Muscle of arm (tissue), 12 donors: ENCODE results near the gene THAP11. TPM values are rescaled to one million over a fixed set of nuclear protein-coding genes. Genes with fewer than 3 reads are reported as not detected.
"Not testable (repeated sequence)": the region's sequence is repeated elsewhere in the genome, so short reads cannot be mapped to it uniquely, and the experiment has no call there.

Experiments
- DNase-seq: peaks from one replicate; pipeline ENCODE4 v3.0.0-alpha.2; 2013
- polyA plus RNA-seq, 12 donors: library from polyadenylated mRNA; unstranded; fragments of 120-200 nt; gene quantifications; one replicate each; pipeline ENCODE4 v1.2.1, GENCODE V29; 2013; ENCODE audit not compliant: insufficient read length in 12 of 12

Gene THAP11
- polyA plus RNA-seq, 12 donors = 11.8 to 25.6 (median 22.2) TPM; not detected in 1

DNA sequence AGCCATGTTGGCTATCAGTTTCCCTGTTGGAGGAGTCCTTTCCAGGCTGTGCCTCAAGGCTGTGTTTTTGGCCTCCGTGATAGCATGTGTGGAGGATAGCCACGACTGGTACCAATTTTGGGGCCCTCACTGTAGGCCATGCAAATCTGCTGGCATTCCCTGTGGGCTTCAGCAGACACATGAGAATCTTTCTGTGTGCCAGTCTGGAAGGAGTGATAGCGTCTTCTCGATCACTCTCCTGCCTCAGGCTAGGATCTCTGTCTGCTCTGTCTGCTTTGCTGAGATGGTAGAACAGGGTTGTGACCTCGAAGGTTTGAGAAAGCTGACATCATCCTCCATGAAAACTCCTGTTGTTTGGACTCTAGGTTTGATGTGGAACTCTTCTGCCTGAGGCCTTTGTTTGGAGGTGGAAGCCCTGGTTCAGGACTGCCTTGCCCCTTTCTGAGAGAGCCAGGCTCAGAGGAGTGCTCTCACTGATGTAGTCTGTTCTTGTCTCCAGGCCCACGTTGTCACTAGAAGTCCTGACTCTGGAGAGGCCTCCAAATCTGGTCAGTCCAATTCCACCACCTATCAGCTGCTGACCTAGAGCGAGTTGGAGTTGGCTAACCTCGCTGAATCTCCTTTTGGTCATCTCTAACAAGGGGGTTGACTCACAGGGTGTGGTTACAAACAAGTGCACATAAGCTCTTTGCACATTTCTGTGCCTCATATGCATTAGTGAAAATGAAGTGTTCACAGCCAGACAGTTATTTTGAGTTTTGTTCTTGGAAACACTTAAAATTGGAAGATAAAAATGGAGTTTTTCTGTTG lies 18.7 kb downstream of the THAP11 start:
- DNase-seq = no peak

DNA sequence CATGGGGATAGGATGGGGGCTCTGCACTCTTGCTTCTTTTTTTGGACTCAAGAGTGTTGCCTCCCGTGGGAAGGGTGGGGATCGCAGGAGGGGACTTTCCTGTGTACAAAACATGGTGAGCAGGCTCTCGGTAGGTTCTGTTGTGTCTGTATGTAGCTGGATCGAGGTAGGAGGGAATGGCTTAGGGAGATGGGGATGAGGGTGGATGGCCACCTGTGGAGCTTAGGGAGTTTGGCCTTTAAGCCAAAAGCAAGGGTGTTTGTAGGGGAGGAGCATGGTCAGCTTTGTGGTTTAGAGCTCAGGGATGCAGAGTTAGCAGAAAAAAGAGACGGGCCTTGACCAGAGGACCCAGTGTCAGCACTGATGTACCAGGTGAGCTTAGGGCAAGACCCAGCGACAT lies 19.8 kb downstream of the THAP11 start:
- no peak for DNase-seq

DNA sequence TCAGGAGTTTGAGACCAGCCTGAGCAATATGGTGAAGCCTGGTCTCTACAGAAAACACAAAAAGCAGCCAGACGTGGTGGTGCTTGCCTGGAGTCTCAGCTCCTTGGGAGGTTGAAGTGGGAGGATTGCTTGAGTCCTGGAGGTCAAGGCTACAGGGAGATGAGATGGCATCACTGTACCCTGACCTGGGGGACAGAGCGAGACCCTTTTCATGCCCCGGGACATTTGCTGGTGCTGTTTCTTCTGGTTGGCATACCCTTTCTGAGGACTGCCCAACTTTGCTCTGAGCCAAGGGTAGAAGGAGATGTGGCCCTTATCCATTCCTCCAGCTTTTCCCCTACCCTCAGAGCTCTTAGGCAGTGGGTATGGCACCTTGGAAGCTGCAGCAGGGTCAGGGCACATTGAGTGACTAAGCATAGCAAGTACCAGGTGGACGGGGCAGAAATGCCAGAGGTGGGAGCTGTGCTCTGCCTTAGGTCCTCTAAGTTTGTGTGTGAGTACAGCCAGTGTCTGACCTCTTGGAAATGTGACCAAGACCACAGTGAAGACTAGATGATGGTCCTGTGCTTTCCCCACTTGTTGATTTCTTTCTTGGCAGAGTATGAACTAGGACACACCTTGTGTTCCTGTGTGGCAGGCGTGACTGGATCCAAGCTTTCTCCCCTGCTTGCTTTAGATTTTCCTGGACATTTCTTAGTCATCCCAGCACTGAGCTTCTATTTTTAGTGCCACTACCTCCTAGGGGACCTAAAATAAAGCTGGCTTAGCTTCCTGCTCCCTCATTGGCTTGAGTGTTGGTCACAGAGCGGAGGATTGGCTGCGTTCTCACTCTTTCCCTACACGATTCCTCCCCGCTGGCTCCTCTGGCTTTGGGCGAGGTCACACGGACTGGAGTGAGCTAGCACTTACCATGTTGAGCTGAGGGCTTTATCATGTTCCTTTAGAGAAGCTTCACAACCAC lies 20.8 kb downstream of the THAP11 start:
- DNase-seq = peak; percentile 76

DNA sequence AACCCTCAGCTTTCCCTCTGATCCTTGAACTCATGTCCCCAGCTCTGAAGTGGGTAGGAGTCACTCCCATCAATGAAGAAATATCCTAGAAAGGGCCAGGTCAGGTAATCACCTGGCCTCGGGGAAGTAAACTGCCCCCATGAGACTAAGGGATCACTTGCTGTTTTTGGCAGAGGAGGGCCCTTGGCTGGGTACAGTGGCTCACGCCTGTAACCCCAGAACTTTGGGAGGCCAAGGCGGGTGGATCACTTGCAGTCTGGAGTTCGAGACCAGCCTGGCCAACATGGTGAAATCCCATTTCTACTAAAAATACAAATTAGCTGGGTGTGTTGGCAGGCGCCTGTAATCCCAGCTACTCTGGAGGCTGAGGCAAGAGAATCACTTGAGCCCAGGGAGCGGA lies 21.9 kb downstream of the THAP11 start:
- DNase-seq = not testable (repeated sequence)

DNA sequence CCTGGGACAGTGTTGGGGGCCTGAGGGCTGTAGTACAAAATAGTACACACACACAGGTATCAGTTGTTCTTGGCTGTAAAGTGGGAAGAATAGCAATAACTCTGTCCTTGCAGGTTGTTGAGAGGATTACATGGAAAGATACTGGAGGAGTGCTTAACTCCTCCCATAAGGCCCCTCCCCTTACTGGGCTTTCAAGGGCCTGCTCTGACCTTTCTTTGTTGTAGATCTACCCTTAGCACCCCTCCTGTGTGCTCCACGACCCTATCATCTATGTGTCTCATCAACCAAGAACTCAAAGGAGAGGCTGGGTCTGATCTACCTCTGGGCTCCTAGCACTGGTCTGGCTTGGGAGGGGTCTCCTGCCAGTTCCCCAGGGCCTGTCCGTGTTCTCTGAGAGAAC lies 22.5 kb downstream of the THAP11 start:
- DNase-seq = no peak

DNA sequence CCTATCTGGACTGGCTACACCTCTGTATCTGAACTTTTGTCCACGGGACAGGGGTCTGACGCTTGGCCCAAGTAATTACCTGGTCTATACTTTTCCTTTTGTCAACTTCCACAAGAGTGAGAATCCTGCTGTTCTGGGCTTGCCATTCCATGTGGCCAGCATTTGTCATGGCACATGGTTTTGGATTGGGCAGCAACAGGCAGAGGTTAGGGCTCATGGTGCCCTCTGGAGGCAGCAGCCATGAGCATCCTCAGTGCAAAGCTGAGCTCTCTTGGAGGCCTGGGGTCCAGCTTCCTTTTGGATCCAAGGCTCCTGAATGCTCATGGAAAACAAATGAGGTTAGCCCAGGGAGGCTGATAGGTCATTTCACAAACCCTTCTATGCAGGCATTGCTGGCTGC lies 23.2 kb downstream of the THAP11 start:
- DNase-seq = no peak

DNA sequence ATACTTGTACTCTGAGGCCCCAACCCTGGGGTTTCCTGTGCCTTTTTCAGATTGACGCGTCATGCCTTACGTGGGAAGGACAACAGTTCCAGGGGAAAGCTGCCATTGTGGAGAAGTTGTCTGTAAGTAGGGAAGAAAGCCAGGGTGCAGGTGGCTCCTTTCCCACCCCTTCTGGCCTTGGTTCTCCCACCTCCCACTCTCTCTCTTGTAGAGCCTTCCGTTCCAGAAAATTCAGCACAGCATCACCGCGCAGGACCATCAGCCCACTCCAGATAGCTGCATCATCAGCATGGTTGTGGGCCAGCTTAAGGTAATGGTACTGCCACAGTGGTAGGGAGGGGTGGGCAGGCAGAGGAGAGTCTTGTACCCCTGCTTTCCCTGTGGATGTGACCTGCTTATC lies 26.2 kb downstream of the THAP11 start:
- DNase-seq = no peak

DNA sequence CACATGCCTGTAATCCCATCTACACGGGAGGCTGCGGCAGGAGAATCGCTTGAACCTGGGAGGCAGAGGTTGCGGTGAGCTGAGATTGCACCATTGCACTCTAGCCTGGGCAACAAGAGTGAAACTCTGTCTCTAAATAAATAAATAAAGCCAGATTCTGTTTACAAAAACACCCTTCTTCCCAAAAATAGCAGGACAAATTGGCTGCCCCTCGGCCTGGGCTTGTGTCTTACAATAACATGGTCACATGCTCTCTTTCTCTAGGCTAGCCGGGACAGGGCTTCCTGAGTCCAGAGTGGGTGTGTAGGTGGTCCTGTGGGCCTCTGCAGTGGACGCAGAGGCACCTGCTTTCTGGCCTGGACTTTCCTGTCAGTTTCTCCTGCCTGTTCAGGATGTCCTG lies 27.5 kb downstream of the THAP11 start:
- no peak for DNase-seq

DNA sequence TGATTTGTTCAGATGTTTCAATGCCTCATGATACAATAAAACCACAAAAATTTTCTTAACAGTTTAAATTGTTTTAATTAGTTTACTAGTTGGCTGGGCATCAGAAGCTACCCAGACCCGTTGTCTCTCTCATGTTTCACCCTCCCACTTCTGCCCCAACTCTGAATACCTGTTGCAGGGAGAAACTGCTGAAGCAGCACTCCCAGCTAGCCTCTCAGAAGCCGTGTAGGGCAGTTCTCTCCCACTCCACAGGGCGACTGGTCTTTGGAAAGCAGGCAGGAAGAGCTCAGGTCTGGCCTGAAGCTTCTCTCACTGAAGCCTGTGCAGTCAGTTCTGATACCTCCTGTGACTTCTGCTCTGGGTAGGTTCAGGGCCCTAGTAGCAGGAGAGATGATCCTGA lies 29.1 kb downstream of the THAP11 start:
- DNase-seq = no peak

DNA sequence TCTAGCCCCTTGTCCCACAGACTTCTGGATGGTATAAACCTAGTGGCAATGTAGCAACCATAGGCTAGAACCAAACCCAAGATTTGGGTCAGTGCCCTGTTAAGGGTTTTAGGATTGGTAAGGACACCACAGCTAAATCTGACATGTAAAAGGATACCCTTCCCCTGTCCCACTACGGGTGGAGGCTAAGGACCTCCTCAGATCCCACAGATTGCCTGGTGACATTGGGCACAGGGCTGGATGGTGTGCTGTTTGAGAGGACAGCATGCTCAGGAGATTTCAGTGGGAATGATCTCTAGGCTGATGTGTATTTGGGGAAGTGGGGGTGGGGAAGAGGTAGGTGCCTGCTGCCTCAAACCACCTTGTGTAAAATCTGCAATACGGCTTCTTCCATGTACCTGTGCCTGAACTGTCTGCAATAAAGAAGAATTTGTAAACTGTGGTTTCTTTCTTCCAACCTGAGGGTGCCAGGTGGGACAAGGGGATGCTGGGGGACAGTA lies 30.1 kb downstream of the THAP11 start:
- DNase-seq = no peak

DNA sequence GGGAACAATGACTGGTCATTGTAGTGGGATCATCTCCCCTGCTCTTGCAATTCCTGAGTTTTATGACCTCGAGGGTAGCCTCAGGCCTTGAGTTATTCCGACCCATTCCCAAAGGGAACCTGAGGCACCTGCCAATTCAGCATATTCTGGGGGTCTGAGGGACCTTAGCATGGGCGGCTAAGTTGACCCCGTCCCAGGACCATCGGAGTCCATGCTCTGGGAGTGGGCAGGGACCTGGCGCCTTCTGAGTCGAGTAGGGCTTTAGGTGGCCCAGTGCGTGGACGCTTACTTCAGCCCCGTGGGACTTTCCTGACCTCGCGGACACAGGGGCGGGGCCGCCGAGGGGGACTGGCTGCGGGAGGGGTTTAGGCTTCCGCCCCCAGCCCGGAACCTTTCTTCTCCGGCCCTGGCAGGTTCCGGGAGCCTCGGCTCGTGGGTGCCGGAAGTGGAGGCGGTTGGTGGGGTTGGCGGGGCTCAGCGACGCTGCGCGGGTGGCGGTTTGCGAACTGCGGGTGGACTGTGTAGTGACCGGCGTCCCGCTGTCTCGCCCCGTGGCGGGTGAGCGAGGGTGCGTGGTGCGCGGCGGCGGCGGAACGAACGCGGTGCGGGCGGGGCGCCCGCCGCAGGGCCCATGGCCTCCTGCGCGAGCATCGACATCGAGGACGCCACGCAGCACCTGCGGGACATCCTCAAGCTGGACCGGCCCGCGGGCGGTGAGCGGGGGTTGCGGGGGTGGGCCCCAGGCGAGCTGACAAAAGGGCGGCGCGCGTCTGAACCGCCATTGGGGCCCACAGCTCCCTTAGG lies 30.7 kb downstream of the THAP11 start, which contains the start of gene EDC4:
EDC4 (plus strand) TSS at position 422 of the 804 bp plus-strand sequence; CDS start at position 632, 210 bp downstream.
- DNase-seq = peak; percentile 78

DNA sequence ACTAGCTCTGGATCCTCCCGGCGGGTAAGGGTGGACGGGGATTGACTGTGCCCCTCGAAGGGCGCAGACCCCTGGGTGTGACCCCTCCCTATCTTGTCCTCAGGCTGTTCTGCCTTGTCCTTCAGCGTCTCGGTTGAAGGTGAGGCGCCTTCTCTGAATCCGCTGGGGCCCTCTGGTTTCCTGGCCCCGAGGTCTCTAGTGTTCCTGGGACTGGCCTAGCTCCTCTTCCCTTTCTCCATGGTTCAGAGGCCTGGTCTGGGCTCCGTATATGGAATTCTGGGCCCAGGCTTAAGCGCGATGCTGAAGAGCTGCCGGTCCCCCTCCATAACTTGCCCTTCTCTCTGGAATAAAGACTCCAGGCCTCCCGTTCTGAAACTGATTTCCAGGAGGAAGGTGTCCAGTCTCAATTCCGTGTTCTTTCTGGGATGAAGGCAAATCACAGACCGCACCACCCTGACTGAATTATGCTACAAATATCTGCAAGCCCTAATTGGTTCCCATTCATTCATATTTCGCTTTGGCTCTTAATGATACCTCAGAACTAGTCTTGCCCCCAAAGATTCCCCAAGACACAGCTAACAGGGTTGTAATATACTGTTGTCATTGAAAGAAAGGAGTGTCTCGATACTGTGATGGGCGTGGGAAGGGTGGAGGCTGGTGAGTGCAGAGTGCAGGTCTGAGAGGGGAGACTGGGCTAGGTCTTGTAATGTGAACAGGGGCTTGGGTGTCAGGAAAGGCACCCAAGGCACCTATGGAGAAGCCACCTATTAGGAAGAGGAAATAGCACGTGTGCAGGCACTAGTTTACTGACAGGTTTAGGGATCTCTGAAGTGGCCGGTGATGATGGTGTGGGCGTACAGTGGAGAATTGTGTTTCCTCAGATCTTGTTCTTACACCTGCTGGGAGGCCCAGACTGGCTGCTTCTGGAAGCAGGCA lies 31.6 kb downstream of the THAP11 start:
- DNase-seq = no peak

DNA sequence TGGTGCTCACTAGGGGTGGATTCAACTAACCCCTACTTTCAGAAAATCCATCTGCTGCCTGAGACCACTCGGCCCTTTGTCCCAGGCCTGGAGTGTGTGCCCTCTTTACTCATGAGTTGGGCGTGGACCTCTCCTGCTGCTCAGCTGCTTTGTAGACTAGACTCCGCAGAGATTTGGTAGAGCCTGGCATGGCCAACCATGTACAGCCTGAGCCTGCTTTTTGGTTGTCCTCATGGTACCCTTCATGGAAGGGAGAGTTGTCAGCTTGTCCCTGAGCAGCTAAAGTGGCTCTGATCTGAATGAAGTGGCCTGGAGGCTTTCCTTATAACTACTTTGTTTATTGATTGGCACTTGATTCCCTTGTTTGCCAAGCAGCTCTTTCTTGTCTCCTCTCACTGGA lies 32.3 kb downstream of the THAP11 start:
- DNase-seq = no peak

DNA sequence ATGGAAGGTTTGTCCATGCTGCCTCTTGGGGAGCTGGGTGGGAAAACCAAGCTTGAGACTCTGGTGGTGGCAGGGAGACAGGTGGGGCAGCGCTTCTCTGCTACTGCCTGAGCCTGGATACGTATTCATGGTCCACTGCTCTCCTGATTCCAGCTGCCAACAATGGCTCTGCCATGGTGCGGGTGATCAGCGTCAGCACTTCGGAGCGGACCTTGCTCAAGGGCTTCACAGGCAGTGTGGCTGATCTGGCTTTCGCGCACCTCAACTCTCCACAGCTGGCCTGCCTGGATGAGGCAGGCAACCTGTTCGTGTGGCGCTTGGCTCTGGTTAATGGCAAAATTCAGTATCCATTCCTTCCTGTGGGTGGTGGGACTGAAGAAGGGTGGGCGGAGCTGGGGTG lies 34.9 kb downstream of the THAP11 start:
- DNase-seq = no peak

DNA sequence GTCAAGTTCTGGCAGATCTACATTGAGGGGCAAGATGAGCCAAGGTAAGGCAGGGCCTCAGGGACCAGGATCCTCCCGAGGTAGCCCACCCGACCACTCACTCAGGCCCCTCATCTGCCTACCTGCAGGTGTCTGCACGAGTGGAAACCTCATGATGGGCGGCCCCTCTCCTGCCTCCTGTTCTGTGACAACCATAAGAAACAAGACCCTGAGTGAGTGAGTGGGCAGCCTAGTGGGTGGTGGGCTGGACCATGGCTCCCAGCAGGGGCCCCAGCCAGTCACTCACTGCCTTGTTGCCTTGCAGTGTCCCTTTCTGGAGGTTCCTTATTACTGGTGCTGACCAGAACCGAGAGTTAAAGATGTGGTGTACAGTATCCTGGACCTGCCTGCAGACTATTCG lies 36.1 kb downstream of the THAP11 start:
- no peak for DNase-seq

DNA sequence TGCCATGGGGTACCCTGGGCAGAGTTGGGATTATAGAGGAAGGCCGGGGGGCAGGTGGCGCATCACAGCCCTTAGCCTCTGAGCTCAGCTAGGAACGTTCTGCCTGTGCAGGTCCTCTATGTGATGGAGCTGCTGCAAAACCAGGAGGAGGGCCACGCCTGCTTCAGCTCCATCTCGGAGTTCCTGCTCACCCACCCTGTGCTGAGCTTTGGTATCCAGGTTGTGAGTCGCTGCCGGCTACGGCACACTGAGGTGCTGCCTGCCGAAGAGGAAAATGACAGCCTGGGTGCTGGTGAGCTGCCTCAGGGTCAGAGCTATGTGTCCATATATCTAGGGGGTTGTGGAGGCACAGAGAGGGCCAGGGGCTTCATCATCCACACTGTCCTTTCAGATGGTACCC lies 36.7 kb downstream of the THAP11 start:
- no peak for DNase-seq

DNA sequence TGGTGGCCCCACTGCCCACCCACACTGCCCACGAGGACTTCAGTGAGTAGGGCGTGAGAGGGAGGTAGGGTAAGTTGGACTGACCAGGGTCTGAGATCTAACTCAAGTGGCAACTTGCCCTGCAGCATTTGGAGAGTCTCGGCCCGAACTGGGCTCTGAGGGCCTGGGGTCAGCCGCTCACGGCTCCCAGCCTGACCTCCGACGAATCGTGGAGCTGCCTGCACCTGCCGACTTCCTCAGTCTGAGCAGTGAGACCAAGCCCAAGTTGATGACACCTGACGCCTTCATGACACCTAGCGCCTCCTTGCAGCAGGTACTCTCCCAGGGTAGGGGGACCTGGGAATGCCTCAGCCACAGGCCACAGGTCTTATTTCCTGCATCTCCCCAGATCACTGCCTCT lies 37.3 kb downstream of the THAP11 start:
- DNase-seq = no peak

DNA sequence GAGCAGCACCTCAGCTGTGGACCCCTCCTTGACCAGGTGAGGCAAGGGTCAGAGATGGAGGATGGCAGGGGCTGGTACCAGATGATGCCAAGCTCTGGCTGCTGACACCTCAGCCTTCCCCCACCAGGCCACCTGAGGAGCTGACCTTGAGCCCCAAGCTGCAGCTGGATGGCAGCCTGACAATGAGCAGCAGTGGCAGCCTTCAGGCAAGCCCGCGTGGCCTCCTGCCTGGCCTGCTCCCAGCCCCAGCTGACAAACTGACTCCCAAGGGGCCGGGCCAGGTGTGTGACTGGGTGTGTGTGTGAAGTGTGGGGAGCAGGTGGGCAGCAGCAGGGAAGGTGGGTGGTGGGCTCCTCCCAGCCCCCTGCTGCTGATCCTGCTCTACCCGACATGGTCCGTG lies 37.8 kb downstream of the THAP11 start:
- DNase-seq = no peak

DNA sequence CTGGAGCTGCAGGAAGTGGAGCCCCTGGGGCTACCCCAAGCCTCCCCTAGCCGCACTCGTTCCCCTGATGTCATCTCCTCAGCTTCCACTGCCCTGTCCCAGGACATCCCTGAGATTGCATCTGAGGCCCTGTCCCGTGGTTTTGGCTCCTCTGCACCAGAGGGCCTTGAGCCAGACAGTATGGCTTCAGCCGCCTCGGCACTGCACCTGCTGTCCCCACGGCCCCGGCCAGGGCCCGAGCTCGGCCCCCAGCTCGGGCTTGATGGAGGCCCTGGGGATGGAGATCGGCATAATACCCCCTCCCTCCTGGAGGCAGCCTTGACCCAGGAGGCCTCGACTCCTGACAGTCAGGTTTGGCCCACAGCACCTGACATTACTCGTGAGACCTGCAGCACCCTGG lies 38.5 kb downstream of the THAP11 start:
- DNase-seq = no peak

DNA sequence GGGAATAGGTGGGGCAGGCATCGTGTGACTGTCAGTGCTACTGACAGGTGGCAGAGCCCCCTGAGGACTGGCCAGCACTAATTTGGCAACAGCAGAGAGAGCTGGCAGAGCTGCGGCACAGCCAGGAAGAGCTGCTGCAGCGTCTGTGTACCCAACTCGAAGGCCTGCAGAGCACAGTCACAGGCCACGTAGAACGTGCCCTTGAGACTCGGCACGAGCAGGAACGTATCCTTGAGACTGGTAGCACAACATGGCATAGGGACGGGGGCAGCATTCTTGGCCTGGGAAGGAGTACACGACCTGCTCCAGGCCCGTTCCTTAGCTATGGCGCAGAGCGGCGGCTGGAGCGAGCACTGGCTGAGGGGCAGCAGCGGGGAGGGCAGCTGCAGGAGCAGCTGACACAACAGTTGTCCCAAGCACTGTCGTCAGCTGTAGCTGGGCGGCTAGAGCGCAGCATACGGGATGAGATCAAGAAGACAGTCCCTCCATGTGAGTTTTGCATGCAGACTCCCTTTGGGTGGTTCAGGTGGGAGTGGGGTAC lies 39.6 kb downstream of the THAP11 start:
- peak; percentile 44 for DNase-seq
